Neural progenitor cell (in vitro differentiated cells): ENCODE data around the gene PRSS53.

Experiments used
- CTCF ChIP-seq: fragments of 200-600 bp; sonication (generic); IDR thresholded peaks from 2 replicates; pipeline ENCODE4 v1.5.1; 2017; ENCODE audit warnings: antibody characterized with exemption, mild to moderate bottlenecking
- EZH2phosphoT487 ChIP-seq: fragments of 200-600 bp; sonication (generic); IDR thresholded peaks from 2 replicates; pipeline ENCODE4 v1.6.1; 2017; ENCODE audit warnings: antibody characterized with exemption

GRCh38 chr16:31120129-31120528 lies 31.4 kb upstream of the PRSS53 start:
- TF ChIP-seq CTCF (no peak), EZH2phosphoT487 (no peak)
